ENCODE measurements around the gene PIM3.
A peak's percentile ranks its signal among the peaks of the same experiment; 100 is the strongest.

DNA sequence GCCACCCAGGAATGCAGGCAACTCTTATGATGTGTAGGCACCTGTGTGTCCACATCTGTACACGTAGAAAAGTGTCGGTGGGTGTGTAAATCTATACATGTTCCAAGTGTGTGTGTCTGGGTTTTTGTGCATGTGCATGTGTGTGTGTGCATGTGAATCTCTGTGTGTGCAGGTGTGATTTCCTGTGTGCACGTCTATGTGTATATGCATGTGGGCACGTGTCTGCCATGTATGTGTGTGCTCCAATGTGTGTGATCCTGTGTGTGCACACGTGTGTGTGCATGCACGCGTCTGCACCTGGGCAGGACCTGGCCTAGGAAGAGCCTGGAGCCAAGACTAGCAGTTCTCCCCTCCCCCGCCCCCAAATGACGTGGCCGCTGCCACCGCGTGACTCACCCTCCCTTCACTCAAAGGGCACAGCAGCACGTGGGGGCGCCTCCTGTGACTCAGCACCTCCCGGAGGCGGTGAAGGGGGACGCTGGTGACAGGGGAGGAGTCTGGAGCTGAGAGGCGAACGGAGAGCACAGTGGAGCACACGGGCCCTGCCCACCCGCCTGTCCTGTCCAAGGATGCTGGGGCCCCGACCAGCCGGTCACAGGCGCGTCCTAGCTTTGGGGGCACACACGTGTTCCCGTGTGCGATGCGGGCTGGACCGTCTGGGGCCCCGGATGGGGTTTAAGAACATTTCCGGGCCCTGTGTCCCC, 10.1 kb downstream of the PIM3 start:
- TF ChIP-seq, protein P1, sequence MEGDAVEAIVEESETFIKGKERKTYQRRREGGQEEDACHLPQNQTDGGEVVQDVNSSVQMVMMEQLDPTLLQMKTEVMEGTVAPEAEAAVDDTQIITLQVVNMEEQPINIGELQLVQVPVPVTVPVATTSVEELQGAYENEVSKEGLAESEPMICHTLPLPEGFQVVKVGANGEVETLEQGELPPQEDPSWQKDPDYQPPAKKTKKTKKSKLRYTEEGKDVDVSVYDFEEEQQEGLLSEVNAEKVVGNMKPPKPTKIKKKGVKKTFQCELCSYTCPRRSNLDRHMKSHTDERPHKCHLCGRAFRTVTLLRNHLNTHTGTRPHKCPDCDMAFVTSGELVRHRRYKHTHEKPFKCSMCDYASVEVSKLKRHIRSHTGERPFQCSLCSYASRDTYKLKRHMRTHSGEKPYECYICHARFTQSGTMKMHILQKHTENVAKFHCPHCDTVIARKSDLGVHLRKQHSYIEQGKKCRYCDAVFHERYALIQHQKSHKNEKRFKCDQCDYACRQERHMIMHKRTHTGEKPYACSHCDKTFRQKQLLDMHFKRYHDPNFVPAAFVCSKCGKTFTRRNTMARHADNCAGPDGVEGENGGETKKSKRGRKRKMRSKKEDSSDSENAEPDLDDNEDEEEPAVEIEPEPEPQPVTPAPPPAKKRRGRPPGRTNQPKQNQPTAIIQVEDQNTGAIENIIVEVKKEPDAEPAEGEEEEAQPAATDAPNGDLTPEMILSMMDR (IDR thresholded peaks at IDR 0.05), result no peak
- peak; percentile 78 to 87 for TF ChIP-seq POLR2A (IDR thresholded peaks at IDR 0.05)
